SK-N-SH treated with all-trans-retinoic acid at 6 μM for 48 hours (cell line): ENCODE data around the gene PTPDC1.

Experiments
- ATAC-seq: fragments of 200-7000 bp; cut with Tn5 transposase; 3 replicates; pipeline ENCODE4 v1.9.1; 2020; ENCODE audit warnings: mild to moderate bottlenecking, moderate library complexity
- ARNTL ChIP-seq: fragments of 450-650 bp; formaldehyde crosslinking; IDR thresholded peaks from 2 replicates; pipeline ENCODE4 v1.5.0; 2020; ENCODE audit warnings: low read depth, mild to moderate bottlenecking, moderate library complexity, borderline replicate concordance
- BACH2 ChIP-seq: fragments of 250-450 bp; sonication (Bioruptor Pico); IDR thresholded peaks from 2 replicates; pipeline ENCODE4 v1.9.0; 2021; ENCODE audit warnings: mild to moderate bottlenecking, borderline replicate concordance
- CSDC2 ChIP-seq: fragments of 250-450 bp; sonication (Bioruptor Pico); IDR thresholded peaks from 2 replicates; pipeline ENCODE4 v1.5.0; 2020; ENCODE audit warnings: mild to moderate bottlenecking, moderate library complexity
- CSRNP3 ChIP-seq: fragments of 250-450 bp; sonication (Bioruptor Pico); IDR thresholded peaks from 2 replicates; pipeline ENCODE4 v1.5.1; 2021; ENCODE audit warnings: mild to moderate bottlenecking, moderate library complexity
- GLIS3 ChIP-seq: fragments of 250-450 bp; sonication (Bioruptor Pico); IDR thresholded peaks from 2 replicates; pipeline ENCODE4 v1.5.0; 2020; ENCODE audit warnings: mild to moderate bottlenecking, moderate library complexity
- ISL1 ChIP-seq: fragments of 250-450 bp; sonication (Bioruptor Pico); IDR thresholded peaks from 2 replicates; pipeline ENCODE4 v2.1.2; 2022; ENCODE audit warnings: mild to moderate bottlenecking, moderate library complexity
- OSR1 ChIP-seq: fragments of 250-450 bp; sonication (Bioruptor Pico); IDR thresholded peaks from 2 replicates; pipeline ENCODE4 v1.8.0; 2022; ENCODE audit warnings: moderate library complexity, mild to moderate bottlenecking, inconsistent platforms
- PATZ1 ChIP-seq: fragments of 250-450 bp; sonication (Bioruptor Pico); IDR thresholded peaks from 2 replicates; pipeline ENCODE4 v1.8.0; 2020; ENCODE audit warnings: mild to moderate bottlenecking, moderate library complexity, borderline replicate concordance
- POU6F1 ChIP-seq: fragments of 250-450 bp; sonication (Bioruptor Pico); IDR thresholded peaks from 2 replicates; pipeline ENCODE4 v1.8.0; 2021; ENCODE audit warnings: low read depth, mild to moderate bottlenecking, moderate library complexity, borderline replicate concordance
- PPARA ChIP-seq: fragments of 250-450 bp; sonication (Bioruptor Pico); IDR thresholded peaks from 2 replicates; pipeline ENCODE4 v1.5.0; 2020; ENCODE audit warnings: mild to moderate bottlenecking, borderline replicate concordance
- RARB ChIP-seq: fragments of 250-450 bp; sonication (Bioruptor Pico); IDR thresholded peaks from 2 replicates; pipeline ENCODE4 v1.8.0; 2021; ENCODE audit warnings: mild to moderate bottlenecking, moderate library complexity
- SNAI2 ChIP-seq: fragments of 250-450 bp; sonication (Bioruptor Pico); IDR thresholded peaks from 2 replicates; pipeline ENCODE4 v1.5.0; 2020; ENCODE audit warnings: mild to moderate bottlenecking, moderate library complexity
- TOX ChIP-seq: fragments of 250-450 bp; sonication (Bioruptor Pico); IDR thresholded peaks from 2 replicates; pipeline ENCODE4 v1.8.0; 2021; ENCODE audit warnings: mild to moderate bottlenecking, moderate library complexity, borderline replicate concordance
- TSHZ2 ChIP-seq: fragments of 250-450 bp; sonication (Bioruptor Pico); IDR thresholded peaks from 2 replicates; pipeline ENCODE4 v1.5.0; 2020; ENCODE audit warnings: mild to moderate bottlenecking, moderate library complexity
- ZC3H10 ChIP-seq: fragments of 250-450 bp; sonication (Bioruptor Pico); IDR thresholded peaks from 2 replicates; pipeline ENCODE4 v1.5.1; 2021; ENCODE audit warnings: mild to moderate bottlenecking, moderate library complexity
- ZFP3 ChIP-seq: fragments of 250-450 bp; sonication (Bioruptor Pico); IDR thresholded peaks from 2 replicates; pipeline ENCODE4 v1.5.0; 2020; ENCODE audit warnings: mild to moderate bottlenecking, moderate library complexity
- ZFP30 ChIP-seq: fragments of 450-650 bp; formaldehyde crosslinking; IDR thresholded peaks from 2 replicates; pipeline ENCODE4 v1.5.0; 2022; ENCODE audit warnings: mild to moderate bottlenecking, moderate library complexity
- ZNF565 ChIP-seq: fragments of 450-650 bp; formaldehyde crosslinking; conservative IDR thresholded peaks from 2 replicates; pipeline ENCODE4 v1.5.0; 2020; ENCODE audit warnings: low read depth, mild to moderate bottlenecking, moderate library complexity
- ZNF70 ChIP-seq: fragments of 450-650 bp; formaldehyde crosslinking; IDR thresholded peaks from 2 replicates; pipeline ENCODE4 v1.5.0; 2020; ENCODE audit warnings: mild to moderate bottlenecking, moderate library complexity
- ZNF8 ChIP-seq: fragments of 450-650 bp; formaldehyde crosslinking; IDR thresholded peaks from 2 replicates; pipeline ENCODE4 v1.5.0; 2020; ENCODE audit warnings: mild to moderate bottlenecking, moderate library complexity

The PTPDC1 gene

GRCh38 chr9:94128580-94128979 lies 44.3 kb downstream of the PTPDC1 start (continued):
- TF ChIP-seq SNAI2 (CRISPR knock-in tag) (no peak), GLIS3 (no peak), POU6F1 (CRISPR knock-in tag) (no peak), CSDC2 (no peak), ZC3H10 (CRISPR knock-in tag) (no peak), ARNTL (CRISPR knock-in tag) (no peak)

- ATAC-seq: no peak
- no peak for TF ChIP-seq ZFP3 (CRISPR knock-in tag)
- no peak for TF ChIP-seq CSDC2
- no peak for TF ChIP-seq PATZ1 (CRISPR knock-in tag)
- no peak for TF ChIP-seq CSRNP3 (CRISPR knock-in tag)
- TF ChIP-seq RARB (CRISPR knock-in tag): no peak
- TF ChIP-seq POU6F1 (CRISPR knock-in tag): no peak
- TF ChIP-seq ZFP30 (CRISPR knock-in tag): no peak
- TF ChIP-seq, all 23 proteins: peak for 0
Measured at GRCh38 chr9:94134629-94135028, 50.4 kb downstream of the PTPDC1 start.

- no peak for ATAC-seq
- TF ChIP-seq TOX (CRISPR knock-in tag) (no peak), PPARA (no peak), ZNF8 (CRISPR knock-in tag) (no peak)
Measured at GRCh38 chr9:94135222-94135621, 51.0 kb downstream of the PTPDC1 start.

- TF ChIP-seq ISL1 (0 out of 2 replicates have a peak, but pooled peaks have one; percentile 11), ZC3H10 (CRISPR knock-in tag) (no peak)
- TF ChIP-seq, all 23 proteins: peak for 1
- ATAC-seq: peak; percentile 90
Measured at GRCh38 chr9:94139672-94140417, 55.6 kb downstream of the PTPDC1 start.

- TF ChIP-seq CSDC2 (no peak), TSHZ2 (no peak), GLIS3 (no peak), ARNTL (CRISPR knock-in tag) (no peak), ZFP30 (CRISPR knock-in tag) (no peak), ZNF565 (CRISPR knock-in tag) (no peak), OSR1 (CRISPR knock-in tag) (no peak), BACH2 (no peak), RARB (CRISPR knock-in tag) (no peak), ZNF70 (CRISPR knock-in tag) (no peak)
- TF ChIP-seq, all 23 proteins: peak for 0
- ATAC-seq: no peak
Measured at GRCh38 chr9:94140418-94140780, 56.1 kb downstream of the PTPDC1 start.
